Caco-2 (cell line): ENCODE measurements around the gene GAS7. TPM values are rescaled to one million over a fixed set of nuclear protein-coding genes. Genes with fewer than 3 reads are reported as not detected.

ENCODE experiments used
- BruUV-seq: library from RNA; stranded (reverse); fragments of 400-500 nt; replicated peaks from 2 replicates; lab custom pipeline; 2021; lab: Mats Ljungman, UMichigan
- CTCF ChIA-PET: fragments of 300-600 bp; sonication (Branson Sonifier 250); formaldehyde crosslinking; loops from one replicate; lab custom pipeline; 2022; ENCODE audit warnings: antibody characterized with exemption; lab: Charles Lee
- POLR2A ChIA-PET: fragments of 300-600 bp; sonication (Branson Sonifier 250); formaldehyde crosslinking; loops from one replicate; lab custom pipeline; 2022; ENCODE audit warnings: antibody characterized with exemption; lab: Charles Lee
- DNase-seq, 2 experiments: peaks; one replicate each; pipeline versions ENCODE4 v3.0.0 to v3.0.0-alpha.2; 2020 to 2022
- H3K27me3 ChIP-seq: replicated peaks from 2 replicates; pipeline ENCODE4 v1.6.0; 2011; ENCODE audit warnings: low read length; ENCODE audit not compliant: control insufficient read depth, insufficient read depth
- H3K36me3 ChIP-seq: 2 replicates; pipeline ENCODE4 v1.5.1; 2011; ENCODE audit warnings: low read length; ENCODE audit not compliant: control insufficient read depth, insufficient read depth
- H3K4me1 ChIP-seq: fragments of 250-450 bp; sonication (Bioruptor Pico); 2 replicates; pipeline ENCODE4 v1.5.1; 2020; ENCODE audit warnings: mild to moderate bottlenecking
- H3K4me3 ChIP-seq: 2 replicates; pipeline ENCODE4 v1.5.1; 2011; ENCODE audit warnings: low read depth, mild to moderate bottlenecking, control low read depth, low read length
- H3K9me3 ChIP-seq: fragments of 250-450 bp; sonication (Bioruptor Pico); 2 replicates; pipeline ENCODE4 v1.5.1; 2020; ENCODE audit warnings: mild to moderate bottlenecking, moderate library complexity
- H3K27ac Mint-ChIP-seq: one replicate; pipeline ENCODE4 v1.8.0; 2022; ENCODE audit warnings: mixed read lengths; ENCODE audit not compliant: unreplicated experiment
- H3K27me3 Mint-ChIP-seq: one replicate; pipeline ENCODE4 v1.8.0; 2022; ENCODE audit warnings: mixed read lengths; ENCODE audit not compliant: insufficient read depth, unreplicated experiment
- H3K36me3 Mint-ChIP-seq: one replicate; pipeline ENCODE4 v1.8.0; 2022; ENCODE audit warnings: mild to moderate bottlenecking, mixed read lengths; ENCODE audit not compliant: insufficient read depth, unreplicated experiment
- H3K4me1 Mint-ChIP-seq: one replicate; pipeline ENCODE4 v1.8.0; 2022; ENCODE audit warnings: low read depth, mixed read lengths; ENCODE audit not compliant: unreplicated experiment
- H3K4me3 Mint-ChIP-seq: one replicate; pipeline ENCODE4 v1.8.0; 2022; ENCODE audit warnings: mild to moderate bottlenecking, moderate library complexity, mixed read lengths; ENCODE audit not compliant: unreplicated experiment
- H3K9me3 Mint-ChIP-seq: one replicate; pipeline ENCODE4 v1.8.0; 2022; ENCODE audit warnings: mixed read lengths; ENCODE audit not compliant: unreplicated experiment
- intact Hi-C: fragments of 100-400 bp; cut with micrococcal nuclease; formaldehyde crosslinking; loops from one replicate; pipeline ENCODE4 v1.10.0; 2022; ENCODE audit not compliant: unreplicated experiment
- total RNA-seq: library from RNA; stranded (reverse); gene quantifications from 2 replicates; pipeline ENCODE4 v1.2.3, GENCODE V29; 2022
- TF ChIP-seq, protein P1 (sequence below), 2 experiments: fragments of 200-600 bp in 1 of 2; IDR thresholded peaks; 1 replicate in 1 of 2; 2 replicates in 1 of 2; pipeline versions ENCODE4 v1.5.1 to v1.8.0; 2011 to 2022; ENCODE audit warnings: antibody characterized with exemption in 1 of 2, control low read depth in 1 of 2, inconsistent platforms in 1 of 2, low read depth in 1 of 2, low read length in 1 of 2, mild to moderate bottlenecking in 1 of 2, moderate library complexity in 1 of 2; ENCODE audit not compliant: insufficient read depth in 1 of 2, severe bottlenecking in 1 of 2, unreplicated experiment in 1 of 2

The GAS7 gene
- total RNA-seq, 1 experiment from 2014 or later: 0.34 TPM

DNA sequence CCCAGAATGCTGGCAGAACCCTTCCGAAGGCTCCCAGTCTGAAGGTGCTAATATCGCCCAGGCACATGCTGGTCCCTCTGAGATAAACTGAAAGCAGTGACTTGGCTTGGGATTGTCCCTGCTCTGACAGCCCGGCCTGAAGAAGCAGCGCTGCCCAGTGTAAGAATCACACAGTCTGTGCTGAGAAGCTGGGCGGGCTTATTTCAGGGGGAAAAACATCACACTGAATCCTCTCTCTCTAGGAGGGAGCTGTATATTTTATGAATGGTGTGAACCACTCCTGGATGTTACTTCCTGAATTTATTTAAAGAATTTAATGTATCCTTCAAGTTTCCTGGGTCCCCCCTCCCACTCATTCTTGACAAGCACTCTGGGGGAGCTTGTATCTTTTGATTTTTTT, 36.3 kb downstream of the GAS7 start:
- H3K4me3 ChIP-seq: no peak overlapping the region
- H3K9me3 ChIP-seq: no peaks in the 10 kb centered on the region
- no peak overlapping the region for H3K27ac Mint-ChIP-seq
- DNase-seq: no peak
- H3K9me3 Mint-ChIP-seq: no peaks in the 10 kb centered on the region
- no peak overlapping the region for H3K4me3 Mint-ChIP-seq
- TF ChIP-seq, protein P1, sequence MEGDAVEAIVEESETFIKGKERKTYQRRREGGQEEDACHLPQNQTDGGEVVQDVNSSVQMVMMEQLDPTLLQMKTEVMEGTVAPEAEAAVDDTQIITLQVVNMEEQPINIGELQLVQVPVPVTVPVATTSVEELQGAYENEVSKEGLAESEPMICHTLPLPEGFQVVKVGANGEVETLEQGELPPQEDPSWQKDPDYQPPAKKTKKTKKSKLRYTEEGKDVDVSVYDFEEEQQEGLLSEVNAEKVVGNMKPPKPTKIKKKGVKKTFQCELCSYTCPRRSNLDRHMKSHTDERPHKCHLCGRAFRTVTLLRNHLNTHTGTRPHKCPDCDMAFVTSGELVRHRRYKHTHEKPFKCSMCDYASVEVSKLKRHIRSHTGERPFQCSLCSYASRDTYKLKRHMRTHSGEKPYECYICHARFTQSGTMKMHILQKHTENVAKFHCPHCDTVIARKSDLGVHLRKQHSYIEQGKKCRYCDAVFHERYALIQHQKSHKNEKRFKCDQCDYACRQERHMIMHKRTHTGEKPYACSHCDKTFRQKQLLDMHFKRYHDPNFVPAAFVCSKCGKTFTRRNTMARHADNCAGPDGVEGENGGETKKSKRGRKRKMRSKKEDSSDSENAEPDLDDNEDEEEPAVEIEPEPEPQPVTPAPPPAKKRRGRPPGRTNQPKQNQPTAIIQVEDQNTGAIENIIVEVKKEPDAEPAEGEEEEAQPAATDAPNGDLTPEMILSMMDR (IDR thresholded peaks at IDR 0.05; ENCODE audit: insufficient read depth in 1 of 2, low read depth in 1 of 2, low read length in 1 of 2, severe bottlenecking in 1 of 2, unreplicated experiment in 1 of 2): no peak
- ChIA-PET CTCF (no interaction called here), POLR2A (no interaction called here)
- no peaks in the 10 kb centered on the region for H3K4me1 Mint-ChIP-seq
- intact Hi-C loops: no loop called here
- H3K36me3 ChIP-seq: no peaks in the 10 kb centered on the region
- H3K36me3 Mint-ChIP-seq: no peaks in the 10 kb centered on the region
- BruUV-seq: no TSS peak
- no peaks in the 10 kb centered on the region for H3K4me1 ChIP-seq
- H3K27me3 Mint-ChIP-seq: no peaks in the 10 kb centered on the region
- no peaks in the 10 kb centered on the region for H3K27me3 ChIP-seq

DNA sequence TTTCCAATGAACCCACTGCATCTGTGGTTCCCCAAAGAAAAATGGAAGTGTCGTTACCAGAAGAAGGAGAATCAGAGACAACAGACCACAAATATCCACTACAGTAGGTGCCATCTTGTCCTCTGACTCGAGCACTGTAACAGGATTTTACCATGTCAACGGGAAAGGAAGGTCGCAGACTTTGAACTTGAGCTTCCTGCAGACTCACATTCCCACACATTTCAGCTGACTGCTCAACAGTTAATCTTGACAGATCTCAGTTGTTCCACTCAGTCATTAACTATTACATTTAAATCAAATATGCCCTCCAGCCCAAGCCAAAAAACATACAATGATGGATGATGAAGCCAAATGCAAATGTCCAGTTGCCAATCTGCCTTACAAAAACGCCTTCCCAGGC, 37.0 kb downstream of the GAS7 start:
- no TSS peak for BruUV-seq
- no peaks in the 10 kb centered on the region for H3K9me3 Mint-ChIP-seq
- no peaks in the 10 kb centered on the region for H3K4me1 ChIP-seq
- no peaks in the 10 kb centered on the region for H3K36me3 Mint-ChIP-seq
- H3K27me3 Mint-ChIP-seq: no peaks in the 10 kb centered on the region
- H3K36me3 ChIP-seq: no peaks in the 10 kb centered on the region
- H3K27ac Mint-ChIP-seq: no peak overlapping the region
- no peak overlapping the region for H3K4me3 ChIP-seq
- H3K27me3 ChIP-seq: no peaks in the 10 kb centered on the region
- POLR2A ChIA-PET: no interaction called here
- H3K4me3 Mint-ChIP-seq: no peak overlapping the region
- no peak for DNase-seq
- CTCF ChIA-PET: no interaction called here
- no peaks in the 10 kb centered on the region for H3K9me3 ChIP-seq
- no peaks in the 10 kb centered on the region for H3K4me1 Mint-ChIP-seq
- intact Hi-C loops: no loop called here
- TF ChIP-seq, protein P1 (IDR thresholded peaks at IDR 0.05; ENCODE audit: insufficient read depth in 1 of 2, low read depth in 1 of 2, low read length in 1 of 2, severe bottlenecking in 1 of 2, unreplicated experiment in 1 of 2): no peak

DNA sequence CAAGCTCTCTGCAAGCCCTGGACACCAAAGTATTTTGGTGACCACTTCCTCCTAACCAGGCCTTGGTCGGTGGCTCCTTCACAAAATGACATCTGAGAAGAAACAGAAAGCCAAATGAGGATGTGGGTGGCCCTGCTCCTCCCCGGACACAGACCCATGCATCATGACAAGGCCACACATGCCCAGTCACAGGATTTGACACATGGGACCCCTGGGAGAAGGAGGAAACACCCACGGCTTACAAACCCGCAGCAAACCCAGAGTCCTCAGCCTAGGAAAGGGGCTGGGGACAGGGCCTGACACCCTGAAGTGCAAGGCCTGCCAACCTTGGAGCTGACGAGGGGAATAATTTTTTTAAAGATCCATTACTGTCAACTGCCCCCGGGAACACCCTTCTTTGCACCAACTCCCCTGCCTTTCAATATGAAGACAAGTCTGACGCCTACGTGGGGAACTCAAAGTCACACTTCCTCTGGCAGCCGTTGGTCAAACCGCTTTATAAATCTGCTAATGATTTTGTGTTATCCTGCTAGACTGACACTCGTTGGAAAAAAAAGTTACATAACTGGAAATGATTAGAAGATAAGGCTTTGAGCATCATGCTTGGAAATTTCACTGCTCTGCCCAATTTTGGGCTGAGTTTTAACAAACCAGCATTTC, 41.3 kb downstream of the GAS7 start:
- no peak for DNase-seq
- Mint-ChIP-seq H3K36me3 (no peaks in the 10 kb centered on the region), H3K9me3 (no peaks in the 10 kb centered on the region), H3K4me3 (no peak overlapping the region), H3K4me1 (no peaks in the 10 kb centered on the region), H3K27me3 (no peaks in the 10 kb centered on the region), H3K27ac (no peak overlapping the region)
- Histone ChIP-seq H3K9me3 (no peaks in the 10 kb centered on the region), H3K36me3 (no peaks in the 10 kb centered on the region), H3K4me1 (no peaks in the 10 kb centered on the region), H3K27me3 (no peaks in the 10 kb centered on the region), H3K4me3 (no peak overlapping the region)
- intact Hi-C loops: no loop called here
- TF ChIP-seq, protein P1 (IDR thresholded peaks at IDR 0.05; ENCODE audit: insufficient read depth in 1 of 2, low read depth in 1 of 2, low read length in 1 of 2, severe bottlenecking in 1 of 2, unreplicated experiment in 1 of 2): no peak
- POLR2A ChIA-PET: no interaction called here
- CTCF ChIA-PET: no interaction called here
- no TSS peak for BruUV-seq
